Measurements from ENCODE around the gene PLEKHG4B. TPM values are rescaled to one million over a fixed set of nuclear protein-coding genes. Genes with fewer than 3 reads are reported as not detected.

Gene PLEKHG4B
- total and polyA plus RNA-seq, 2 of the 8 experiments (the other 6 are each of a cell fraction or from before 2014, with no cell fraction given), result 31.1 to 43.6 TPM

DNA sequence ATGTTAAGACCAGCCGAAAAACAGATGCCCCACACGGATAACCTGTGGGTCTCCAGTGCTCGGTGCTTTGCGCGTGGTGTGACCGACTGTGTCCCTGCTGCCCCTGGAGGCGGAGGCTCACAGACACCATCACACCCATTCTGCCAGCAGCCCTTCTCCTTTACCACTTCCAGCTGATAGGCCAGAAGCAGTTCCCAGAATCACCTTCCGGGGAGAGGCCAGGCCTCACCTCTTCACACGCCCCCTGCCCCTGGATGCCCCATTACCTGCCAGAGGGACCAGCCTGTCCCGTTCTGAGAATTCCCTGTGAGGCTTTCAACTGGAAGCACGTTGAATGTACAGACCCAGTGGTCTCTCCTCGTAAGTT lies 77.7 kb downstream of the PLEKHG4B start:
- no peak for DNase-seq (ENCODE audit: low read depth in 1 of 2, low spot score in 2 of 2)
- Histone ChIP-seq H2BK20ac (ENCODE audit: low read length) (no peak overlapping the region), H3K56ac (replicated peaks; ENCODE audit: insufficient read length, low read depth, low read length) (no peak overlapping the region), H3K14ac (ENCODE audit: insufficient read length) (no peak overlapping the region), H3K4me3 (ENCODE audit: extremely low read depth in 1 of 4, insufficient read depth in 2 of 4, low read depth in 3 of 4, low read length in 4 of 4) (no peak overlapping the region), H3K9ac (replicated peaks in 1 of 4; ENCODE audit: extremely low read depth in 1 of 4, low read depth in 3 of 4, low read length in 3 of 4) (no peak overlapping the region), H3K27ac (ENCODE audit: low read depth, low read length) (no peak overlapping the region), H3K27me3 (replicated peaks in 1 of 4; ENCODE audit: control insufficient read depth in 3 of 4, extremely low read depth in 1 of 4, insufficient read depth in 3 of 4, low read length in 3 of 4) (no peaks in the 10 kb centered on the region; a peak in 1 of 7 replicates), H2BK15ac (ENCODE audit: low read length) (no peak overlapping the region), H3K18ac (ENCODE audit: extremely low read depth, low read length) (no peak overlapping the region), H3K23me2 (ENCODE audit: low read depth, low read length) (no peaks in the 10 kb centered on the region), H4K91ac (replicated peaks; ENCODE audit: insufficient read length, low read length) (no peak overlapping the region), H3K4me2 (ENCODE audit: insufficient read depth in 1 of 2, low read depth in 2 of 2, low read length in 2 of 2) (no peak overlapping the region), H3K9me3 (ENCODE audit: insufficient read depth in 2 of 2, low read depth in 1 of 2, low read length in 1 of 2) (no peaks in the 10 kb centered on the region; a peak in 1 of 4 replicates), H2AK5ac (ENCODE audit: low read depth, low read length) (no peak overlapping the region), H3K79me2 (ENCODE audit: control insufficient read depth in 1 of 2, insufficient read depth in 2 of 2, low read length in 2 of 2) (no peaks in the 10 kb centered on the region), H3K36me3 (ENCODE audit: control insufficient read depth in 2 of 4, insufficient read depth in 4 of 4, low read length in 3 of 4) (peaks cover 0 to 22% (median 13%) of the 10 kb centered on the region in 4 experiments; a peak in 6 of 8 replicates), H3K4me1 (replicated peaks in 1 of 4; ENCODE audit: control insufficient read depth in 3 of 4, insufficient read depth in 4 of 4, low read length in 3 of 4) (no peaks in the 10 kb centered on the region), H2BK5ac (ENCODE audit: low read depth, low read length) (no peak overlapping the region), H2BK120ac (replicated peaks; ENCODE audit: low read depth, low read length) (no peak overlapping the region), H4K8ac (ENCODE audit: extremely low read depth, insufficient read depth, low read length) (no peak overlapping the region), H2AFZ (ENCODE audit: low read length) (no peak overlapping the region), H4K5ac (ENCODE audit: insufficient read length, low read depth, low read length) (no peak overlapping the region), H3K4ac (replicated peaks; ENCODE audit: insufficient read length, low read depth, low read length) (no peak overlapping the region), H2BK12ac (ENCODE audit: low read depth, low read length) (no peak overlapping the region), H4K20me1 (replicated peaks in 1 of 2; ENCODE audit: control insufficient read depth in 1 of 2, insufficient read depth in 2 of 2, low read length in 2 of 2) (peaks cover 3 to 13% of the 10 kb centered on the region in 2 experiments), H3K79me1 (ENCODE audit: low read depth, low read length) (no peaks in the 10 kb centered on the region), H3K23ac (ENCODE audit: insufficient read length) (no peak overlapping the region)
- ChIA-PET POLR2A (ENCODE audit: partially characterized antibody) (interaction anchor here (0.6 to 2.3 kb wide), 7 partner anchors 9 to 120 kb away, joined by 3 to 9 read pairs (median 3); no protein-coding TSS in a partner anchor), CTCF (ENCODE audit: partially characterized antibody) (interaction anchor here (0.7 to 5.1 kb wide), 3 partner anchors 11 to 31 kb away, joined by 3 to 15 read pairs (median 3); no protein-coding TSS in a partner anchor)
- WGBS, 2 experiments (ENCODE audit: extremely low coverage in 1 of 2, insufficient coverage in 1 of 2, insufficient read length in 1 of 2, insufficient replicate concordance in 2 of 2, low coverage in 1 of 2, low lambda C conversion rate in 2 of 2, missing lambda C conversion rate in 1 of 2), result 91% methylated on average over 12 of the region's 12 CpGs; no CpG with 5 or more reads in 1 of the 2 experiments
- FAIRE-seq, result no peak
- TF ChIP-seq SP1 (IDR thresholded peaks at IDR 0.05; ENCODE audit: low read depth, low read length) (no peak), BRCA1 (IDR thresholded peaks at IDR 0.05; ENCODE audit: low read depth, low read length) (no peak), CHD1 (IDR thresholded peaks at IDR 0.05; ENCODE audit: low read depth, low read length) (no peak)
